Uterus (tissue), 2 donors: ENCODE measurements around the gene ADARB1.

Experiments
- CTCF ChIP-seq, 4 experiments: fragments of 200-600 bp in 2 of 4; fragments of 450-650 bp in 2 of 4; sonication (generic) in 2 of 4; IDR thresholded peaks; one replicate each; pipeline ENCODE4 v1.5.1; 2016 to 2019; ENCODE audit warnings: antibody characterized with exemption in 4 of 4, mild to moderate bottlenecking in 2 of 4, moderate library complexity in 1 of 4
- POLR2A ChIP-seq, 2 donors: fragments of 450-650 bp; IDR thresholded peaks; one replicate each; pipeline ENCODE4 v1.6.1; 2016; ENCODE audit warnings: antibody characterized with exemption in 2 of 2, mild to moderate bottlenecking in 1 of 2, moderate library complexity in 1 of 2

- TF ChIP-seq CTCF (IDR thresholded peaks at IDR 0.05) (no peak), POLR2A (IDR thresholded peaks at IDR 0.05) (no peak)
Observed at GRCh38 chr21:45099571-45099970, 25.2 kb downstream of the ADARB1 start.
